ENCODE measurements around the gene TOMM40.

- TF ChIP-seq, protein P1, sequence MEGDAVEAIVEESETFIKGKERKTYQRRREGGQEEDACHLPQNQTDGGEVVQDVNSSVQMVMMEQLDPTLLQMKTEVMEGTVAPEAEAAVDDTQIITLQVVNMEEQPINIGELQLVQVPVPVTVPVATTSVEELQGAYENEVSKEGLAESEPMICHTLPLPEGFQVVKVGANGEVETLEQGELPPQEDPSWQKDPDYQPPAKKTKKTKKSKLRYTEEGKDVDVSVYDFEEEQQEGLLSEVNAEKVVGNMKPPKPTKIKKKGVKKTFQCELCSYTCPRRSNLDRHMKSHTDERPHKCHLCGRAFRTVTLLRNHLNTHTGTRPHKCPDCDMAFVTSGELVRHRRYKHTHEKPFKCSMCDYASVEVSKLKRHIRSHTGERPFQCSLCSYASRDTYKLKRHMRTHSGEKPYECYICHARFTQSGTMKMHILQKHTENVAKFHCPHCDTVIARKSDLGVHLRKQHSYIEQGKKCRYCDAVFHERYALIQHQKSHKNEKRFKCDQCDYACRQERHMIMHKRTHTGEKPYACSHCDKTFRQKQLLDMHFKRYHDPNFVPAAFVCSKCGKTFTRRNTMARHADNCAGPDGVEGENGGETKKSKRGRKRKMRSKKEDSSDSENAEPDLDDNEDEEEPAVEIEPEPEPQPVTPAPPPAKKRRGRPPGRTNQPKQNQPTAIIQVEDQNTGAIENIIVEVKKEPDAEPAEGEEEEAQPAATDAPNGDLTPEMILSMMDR (IDR thresholded peaks at IDR 0.05 in 4 of 5, conservative IDR thresholded peaks at IDR 0.05 in 1 of 5), result peak; percentile 70 to 88 (median 84)
- no peak for TF ChIP-seq POLR2A (IDR thresholded peaks at IDR 0.05)
Observed at GRCh38 chr19:44951179-44952159, 60.4 kb downstream of the TOMM40 start.
